ENCODE data around the gene HS6ST2. TPM values are rescaled to one million over a fixed set of nuclear protein-coding genes. Genes with fewer than 3 reads are reported as not detected.
"Not testable (repeated sequence)": the region's sequence is repeated elsewhere in the genome, so short reads cannot be mapped to it uniquely, and the experiment has no call there.

Gene HS6ST2
- total and polyA plus RNA-seq, 3 donors from 2014 or later, result 3.7 to 13.3 (median 7.6) TPM

DNA sequence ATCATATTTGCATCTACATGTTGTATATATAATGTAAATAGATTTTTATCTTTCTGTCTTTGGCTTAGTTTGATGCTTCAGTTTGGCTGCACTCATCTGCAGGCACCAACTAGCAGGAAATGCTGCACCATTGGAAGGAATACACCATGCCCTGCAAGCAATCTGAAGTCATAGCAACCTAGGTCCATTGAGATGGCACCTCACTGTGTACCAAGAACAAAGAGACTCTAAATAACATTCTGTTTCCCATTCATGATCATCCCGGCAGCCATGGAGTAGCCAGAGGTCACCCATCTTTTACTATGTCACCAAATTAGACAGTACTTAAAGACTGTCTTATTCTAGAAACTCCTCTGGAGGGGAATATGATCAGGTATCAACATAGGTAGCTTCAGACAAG is 40.8 kb upstream of the HS6ST2 start:
- H3K36me3 ChIP-seq (ENCODE audit: low read depth, missing control alignments), result no peaks in the 10 kb centered on the region
- H3K27ac ChIP-seq, result no peak overlapping the region
- TF ChIP-seq POLR2A (IDR thresholded peaks at IDR 0.05), result no peak
- TF ChIP-seq, protein P1, sequence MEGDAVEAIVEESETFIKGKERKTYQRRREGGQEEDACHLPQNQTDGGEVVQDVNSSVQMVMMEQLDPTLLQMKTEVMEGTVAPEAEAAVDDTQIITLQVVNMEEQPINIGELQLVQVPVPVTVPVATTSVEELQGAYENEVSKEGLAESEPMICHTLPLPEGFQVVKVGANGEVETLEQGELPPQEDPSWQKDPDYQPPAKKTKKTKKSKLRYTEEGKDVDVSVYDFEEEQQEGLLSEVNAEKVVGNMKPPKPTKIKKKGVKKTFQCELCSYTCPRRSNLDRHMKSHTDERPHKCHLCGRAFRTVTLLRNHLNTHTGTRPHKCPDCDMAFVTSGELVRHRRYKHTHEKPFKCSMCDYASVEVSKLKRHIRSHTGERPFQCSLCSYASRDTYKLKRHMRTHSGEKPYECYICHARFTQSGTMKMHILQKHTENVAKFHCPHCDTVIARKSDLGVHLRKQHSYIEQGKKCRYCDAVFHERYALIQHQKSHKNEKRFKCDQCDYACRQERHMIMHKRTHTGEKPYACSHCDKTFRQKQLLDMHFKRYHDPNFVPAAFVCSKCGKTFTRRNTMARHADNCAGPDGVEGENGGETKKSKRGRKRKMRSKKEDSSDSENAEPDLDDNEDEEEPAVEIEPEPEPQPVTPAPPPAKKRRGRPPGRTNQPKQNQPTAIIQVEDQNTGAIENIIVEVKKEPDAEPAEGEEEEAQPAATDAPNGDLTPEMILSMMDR (IDR thresholded peaks at IDR 0.05), result no peak
- intact Hi-C loops (cut with DNase I; ENCODE audit: low total_unique reads), result no loop called here
- no peaks in the 10 kb centered on the region for H3K4me1 ChIP-seq
- 89 to 91% methylated on average over 1 of the region's 1 CpG for WGBS, 2 donors
- no peak for DNase-seq
- no peak overlapping the region for H3K4me3 ChIP-seq
- no peaks in the 10 kb centered on the region for H3K9me3 ChIP-seq
- H3K27me3 ChIP-seq, result no peaks in the 10 kb centered on the region

DNA sequence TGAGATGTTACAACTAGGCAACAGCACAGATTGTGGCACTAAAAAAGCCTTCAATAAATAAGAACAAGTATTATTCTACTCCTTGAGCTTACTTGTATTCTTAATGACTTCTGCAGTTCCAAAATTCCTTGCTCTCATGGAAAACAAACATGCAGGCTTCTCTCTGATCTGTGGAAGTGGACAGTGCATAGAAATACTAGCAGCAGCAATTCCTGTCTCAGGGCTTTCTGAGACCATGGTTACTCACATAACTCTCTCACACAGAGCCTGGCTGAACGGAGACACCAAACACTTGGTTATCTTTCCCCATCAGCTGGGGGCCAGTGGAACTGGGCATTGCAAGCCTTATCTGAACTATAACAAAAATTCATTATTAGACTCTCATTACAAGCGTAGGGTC is 32.4 kb upstream of the HS6ST2 start:
- WGBS, 2 donors, result 100% methylated on average over 1 to 2 of the region's 2 CpGs
- no peaks in the 10 kb centered on the region for H3K27me3 ChIP-seq
- H3K27ac ChIP-seq, result no peak overlapping the region
- intact Hi-C loops (cut with DNase I; ENCODE audit: low total_unique reads), result no loop called here
- no peak for TF ChIP-seq POLR2A (IDR thresholded peaks at IDR 0.05)
- TF ChIP-seq, protein P1 (IDR thresholded peaks at IDR 0.05), result no peak
- DNase-seq, result no peak
- H3K4me3 ChIP-seq, result no peak overlapping the region
- no peaks in the 10 kb centered on the region for H3K9me3 ChIP-seq
- no peaks in the 10 kb centered on the region for H3K4me1 ChIP-seq
- H3K36me3 ChIP-seq (ENCODE audit: low read depth, missing control alignments), result no peaks in the 10 kb centered on the region

DNA sequence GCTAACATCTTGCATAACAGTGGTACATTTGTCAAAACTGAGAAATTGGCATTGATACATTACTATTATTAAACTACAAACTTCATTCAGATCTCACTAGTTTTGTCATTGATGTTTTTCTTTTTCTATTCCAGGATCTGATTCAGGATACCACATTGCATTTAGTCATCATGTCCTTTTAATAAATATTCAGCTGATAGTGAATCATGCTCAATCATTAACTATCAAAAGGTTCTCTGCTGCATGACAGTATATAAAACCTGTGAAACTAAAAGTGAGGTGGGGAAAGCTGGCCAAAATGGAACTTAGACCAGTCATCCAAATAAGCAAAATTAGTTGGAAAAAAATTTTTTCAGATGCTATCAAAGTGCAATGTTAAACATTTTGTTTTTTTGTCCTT is 28.1 kb upstream of the HS6ST2 start:
- H3K4me1 ChIP-seq, result no peaks in the 10 kb centered on the region
- no peaks in the 10 kb centered on the region for H3K9me3 ChIP-seq
- no peaks in the 10 kb centered on the region for H3K27me3 ChIP-seq
- TF ChIP-seq, protein P1 (IDR thresholded peaks at IDR 0.05), result no peak
- no peak for TF ChIP-seq POLR2A (IDR thresholded peaks at IDR 0.05)
- H3K4me3 ChIP-seq, result no peak overlapping the region
- no peak overlapping the region for H3K27ac ChIP-seq
- no peak for DNase-seq
- intact Hi-C loops (cut with DNase I; ENCODE audit: low total_unique reads), result no loop called here
- H3K36me3 ChIP-seq (ENCODE audit: low read depth, missing control alignments), result no peaks in the 10 kb centered on the region

DNA sequence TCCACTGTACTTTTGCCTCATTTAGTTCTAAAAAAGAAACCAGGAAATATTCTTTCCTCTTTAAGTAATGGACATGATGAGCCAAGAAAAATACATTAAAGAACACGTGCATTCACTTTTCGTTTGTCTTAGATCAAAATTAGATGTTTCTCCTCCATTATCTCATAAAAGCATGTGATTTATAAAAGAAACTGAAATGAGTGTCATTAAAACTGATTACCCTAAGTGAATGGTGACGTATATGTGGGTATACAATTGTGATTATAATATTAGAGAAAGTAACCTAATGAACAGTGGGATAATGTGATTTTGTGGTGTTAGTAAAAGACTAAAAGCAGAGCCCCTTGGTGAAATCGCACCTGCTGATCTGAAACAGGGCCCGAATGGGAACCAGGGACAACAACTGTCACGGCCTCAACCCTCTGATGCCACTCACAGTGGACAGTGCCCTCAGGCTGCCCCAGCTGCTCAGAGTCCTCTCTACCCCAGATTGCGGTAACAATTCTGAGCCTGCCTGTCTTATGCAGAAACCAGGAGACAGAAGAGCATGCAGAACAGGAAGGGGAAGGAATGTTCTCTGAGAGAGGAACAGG is 25.7 kb upstream of the HS6ST2 start:
- Histone ChIP-seq H3K9me3 (no peaks in the 10 kb centered on the region), H3K36me3 (ENCODE audit: low read depth, missing control alignments) (no peaks in the 10 kb centered on the region), H3K27ac (no peak overlapping the region), H3K4me3 (no peak overlapping the region), H3K4me1 (no peaks in the 10 kb centered on the region), H3K27me3 (no peaks in the 10 kb centered on the region)
- WGBS, 2 donors, result 85 to 92% methylated on average over 6 to 7 of the region's 7 CpGs
- TF ChIP-seq, protein P1 (IDR thresholded peaks at IDR 0.05), result no peak
- no peak for TF ChIP-seq POLR2A (IDR thresholded peaks at IDR 0.05)
- intact Hi-C loops (cut with DNase I; ENCODE audit: low total_unique reads), result no loop called here
- no peak for DNase-seq

DNA sequence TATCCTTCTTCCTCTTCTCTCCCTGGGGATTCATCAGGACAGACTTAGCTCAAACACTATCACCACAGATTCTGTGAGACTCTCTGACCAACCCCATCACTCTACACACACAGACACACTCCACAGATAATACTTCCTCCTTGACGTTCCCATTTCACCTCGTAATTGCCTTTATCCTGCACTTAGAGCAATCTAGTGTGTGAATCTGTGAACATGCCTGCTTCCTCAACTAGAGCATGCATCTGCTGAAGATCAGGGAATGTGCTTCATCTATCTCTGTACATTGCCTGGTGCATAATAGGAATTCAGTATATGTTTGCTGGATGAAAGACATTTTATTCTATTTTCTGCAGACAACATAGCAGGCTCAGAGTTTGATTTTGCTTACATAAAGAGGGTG is 25.1 kb upstream of the HS6ST2 start:
- intact Hi-C loops (cut with DNase I; ENCODE audit: low total_unique reads), result no loop called here
- Histone ChIP-seq H3K9me3 (no peaks in the 10 kb centered on the region), H3K36me3 (ENCODE audit: low read depth, missing control alignments) (no peaks in the 10 kb centered on the region), H3K4me3 (no peak overlapping the region), H3K27ac (no peak overlapping the region), H3K4me1 (no peaks in the 10 kb centered on the region), H3K27me3 (no peaks in the 10 kb centered on the region)
- no peak for TF ChIP-seq POLR2A (IDR thresholded peaks at IDR 0.05)
- TF ChIP-seq, protein P1 (IDR thresholded peaks at IDR 0.05), result no peak
- 56 to 65% methylated on average over 2 of the region's 2 CpGs for WGBS, 2 donors
- no peak for DNase-seq

DNA sequence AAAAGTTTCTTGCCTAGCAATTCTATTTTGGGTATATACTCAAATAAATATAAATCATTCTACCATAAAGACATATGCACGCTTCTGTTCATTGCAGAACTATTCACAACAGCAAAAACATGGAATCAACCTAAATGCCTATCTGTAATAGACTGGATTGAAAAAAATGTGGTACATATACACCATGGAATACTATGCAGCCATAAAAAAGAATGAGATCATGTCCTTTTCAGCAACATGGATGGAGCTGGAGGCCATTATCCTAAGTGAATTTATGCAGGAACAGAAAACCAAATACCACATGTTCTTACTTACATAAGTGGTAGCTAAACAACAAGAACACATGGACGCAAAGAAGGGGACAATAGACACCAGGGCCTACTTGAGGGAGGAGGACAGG is 21.6 kb upstream of the HS6ST2 start:
- H3K9me3 ChIP-seq; H3K4me3 ChIP-seq; intact Hi-C loops (cut with DNase I; ENCODE audit: low total_unique reads); H3K27ac ChIP-seq; DNase-seq; H3K36me3 ChIP-seq (ENCODE audit: low read depth, missing control alignments); H3K4me1 ChIP-seq; H3K27me3 ChIP-seq: not testable (repeated sequence)
- WGBS, 2 donors, result 94 to 98% methylated on average over 2 of the region's 2 CpGs

All from testis (tissue), 3 donors.